Hematopoietic multipotent progenitor cell (in vitro differentiated cells): ENCODE results near the gene TNFRSF25. TPM values are rescaled to one million over a fixed set of nuclear protein-coding genes. Genes with fewer than 3 reads are reported as not detected.
A peak's percentile ranks its signal among the peaks of the same experiment; 100 is the strongest.
"Not testable (repeated sequence)": the region's sequence is repeated elsewhere in the genome, so short reads cannot be mapped to it uniquely, and the experiment has no call there.

Experiments
- DNase-seq, 3 donors: peaks; one replicate each; pipeline ENCODE4 v3.0.0-alpha.2; 2011 to 2015; ENCODE audit warnings: low read depth in 2 of 3, low spot score in 2 of 3
- total RNA-seq: library from RNA; depleted of rRNA; stranded (reverse); fragments of >200 nt; gene quantifications from one replicate; pipeline ENCODE4 v1.2.3, GENCODE V29; 2012

Gene TNFRSF25
- total RNA-seq, 1 donor: 7.3 TPM

- peak in 2 of 3 donors; percentile 81 for DNase-seq
These were observed 25.5 kb downstream of the TNFRSF25 start for GRCh38 chr1:6440198-6441126.

DNA sequence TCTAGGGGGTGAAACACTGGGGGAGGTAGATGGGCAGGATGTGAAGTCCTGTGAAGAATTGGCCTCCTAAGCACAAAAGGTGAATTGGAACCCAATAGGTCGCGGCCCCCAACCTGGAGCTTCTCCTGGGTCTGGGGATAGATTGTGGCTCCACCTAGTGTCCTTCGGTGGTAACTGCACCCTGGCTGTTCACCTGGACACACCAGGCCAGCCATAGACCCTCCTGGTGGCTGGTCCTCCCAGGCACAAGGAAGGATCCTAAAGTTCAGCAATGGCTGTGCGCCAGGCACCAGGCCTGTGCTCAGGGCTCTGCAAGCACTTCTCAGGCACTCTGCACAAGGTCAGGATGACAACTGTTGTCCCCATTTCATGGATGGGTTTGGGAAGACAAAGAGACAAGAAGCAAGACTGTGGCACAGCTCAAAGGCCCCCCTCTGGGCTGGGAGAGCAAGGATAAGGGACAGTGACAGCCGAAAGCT, 27.9 kb downstream of the TNFRSF25 start:
- peak in 1 of 3 donors; percentile 64 for DNase-seq

GRCh38 chr1:6437012-6437700, 28.8 kb downstream of the TNFRSF25 start:
- DNase-seq: not testable (repeated sequence)

GRCh38 chr1:6436277-6436676, 29.7 kb downstream of the TNFRSF25 start:
- not testable (repeated sequence) for DNase-seq

- DNase-seq: no peak
These were observed 30.4 kb downstream of the TNFRSF25 start for GRCh38 chr1:6435547-6435946.

DNA sequence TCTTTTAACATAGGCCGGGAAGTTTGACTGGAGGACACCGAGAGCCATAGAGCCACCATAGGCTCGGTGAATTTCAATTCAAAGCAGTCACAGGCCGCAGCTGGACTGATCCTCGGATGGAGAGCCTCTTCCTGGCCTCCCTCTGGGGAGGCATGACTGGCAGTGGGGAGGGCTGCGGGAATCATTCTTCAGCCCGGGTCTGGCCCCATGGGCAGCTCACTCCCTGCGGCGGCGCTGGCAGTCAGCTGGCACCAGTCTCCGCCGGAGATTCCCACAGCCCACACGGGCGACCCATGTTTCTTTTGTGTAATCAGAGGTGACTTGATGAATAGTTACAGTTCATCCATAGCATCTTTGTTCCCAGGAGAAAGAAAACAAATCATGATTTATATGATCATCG, 30.8 kb downstream of the TNFRSF25 start:
- no peak for DNase-seq

DNA sequence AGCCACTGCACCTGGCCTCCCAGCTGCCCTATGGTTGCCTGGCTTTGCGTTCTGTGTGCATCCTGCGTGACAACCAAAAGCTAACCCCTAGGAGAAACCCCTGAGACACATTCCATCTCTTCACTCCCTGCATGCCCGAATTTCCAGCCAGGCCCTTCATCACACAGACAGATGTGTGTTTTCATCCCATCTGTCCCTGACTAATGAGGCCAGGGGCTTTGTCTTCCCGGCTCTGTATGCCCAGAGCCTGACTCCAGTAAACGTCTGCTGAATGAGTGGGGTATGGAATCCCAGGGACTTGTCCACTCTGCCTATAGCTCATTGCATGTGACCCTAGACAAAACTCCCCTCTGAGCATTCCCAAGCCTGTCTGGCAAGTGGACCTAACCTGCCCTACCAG, 31.8 kb downstream of the TNFRSF25 start:
- DNase-seq: no peak

- not testable (repeated sequence) for DNase-seq
These were observed 34.1 kb downstream of the TNFRSF25 start for GRCh38 chr1:6431645-6432579.

GRCh38 chr1:6429660-6430411, 36.1 kb downstream of the TNFRSF25 start:
- not testable (repeated sequence) for DNase-seq

GRCh38 chr1:6428453-6428852, 37.5 kb downstream of the TNFRSF25 start:
- not testable (repeated sequence) for DNase-seq

DNA sequence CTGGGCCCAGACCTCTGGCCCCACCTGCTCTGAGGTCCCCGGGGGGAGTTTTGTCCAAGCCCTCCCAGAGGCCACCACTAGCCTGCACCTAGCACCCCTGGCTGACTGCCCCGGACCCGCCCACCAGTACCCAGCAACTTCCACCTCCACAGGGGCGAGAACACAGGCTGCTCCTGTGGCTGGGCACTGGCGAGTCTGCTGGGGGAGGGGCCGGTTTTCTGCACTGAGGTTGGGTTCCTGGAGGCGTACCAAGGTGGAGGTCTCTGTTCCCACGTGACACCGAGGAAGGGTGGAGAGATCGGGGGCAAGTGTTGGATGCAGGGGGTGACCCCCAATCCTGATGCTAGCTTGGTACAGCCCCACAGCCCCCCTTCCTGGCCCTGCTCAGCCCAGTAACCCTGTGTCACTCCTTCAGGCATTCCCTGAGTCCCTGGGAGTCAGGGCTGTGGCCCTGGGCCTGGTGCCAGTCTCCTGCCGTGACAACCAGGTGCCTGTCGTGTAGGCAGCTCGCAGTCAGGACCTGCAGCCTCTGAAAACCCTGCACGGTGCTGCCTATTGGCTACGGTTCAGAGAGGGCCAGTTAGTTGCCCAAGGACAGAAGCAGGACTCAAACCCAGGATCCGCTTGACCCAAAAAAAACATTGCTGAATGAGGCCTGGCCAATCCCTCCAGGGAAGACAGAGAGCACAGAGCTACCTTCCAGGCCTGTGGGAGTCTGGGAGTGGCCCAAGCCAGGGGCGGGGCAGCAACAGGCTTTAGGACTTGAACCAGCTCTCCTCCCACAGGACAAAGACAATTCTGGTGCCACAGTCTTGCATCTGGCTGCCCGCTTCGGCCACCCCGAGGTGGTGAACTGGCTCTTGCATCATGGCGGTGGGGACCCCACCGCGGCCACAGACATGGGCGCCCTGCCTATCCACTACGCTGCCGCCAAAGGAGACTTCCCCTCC, 38.3 kb downstream of the TNFRSF25 start:
- DNase-seq: no peak

- no peak for DNase-seq
These were observed 39.0 kb downstream of the TNFRSF25 start for GRCh38 chr1:6426972-6427350.

- DNase-seq: no peak
These were observed 39.5 kb downstream of the TNFRSF25 start for GRCh38 chr1:6426277-6426971.

- DNase-seq: no peak
These were observed 40.3 kb downstream of the TNFRSF25 start for GRCh38 chr1:6425658-6426057.

DNA sequence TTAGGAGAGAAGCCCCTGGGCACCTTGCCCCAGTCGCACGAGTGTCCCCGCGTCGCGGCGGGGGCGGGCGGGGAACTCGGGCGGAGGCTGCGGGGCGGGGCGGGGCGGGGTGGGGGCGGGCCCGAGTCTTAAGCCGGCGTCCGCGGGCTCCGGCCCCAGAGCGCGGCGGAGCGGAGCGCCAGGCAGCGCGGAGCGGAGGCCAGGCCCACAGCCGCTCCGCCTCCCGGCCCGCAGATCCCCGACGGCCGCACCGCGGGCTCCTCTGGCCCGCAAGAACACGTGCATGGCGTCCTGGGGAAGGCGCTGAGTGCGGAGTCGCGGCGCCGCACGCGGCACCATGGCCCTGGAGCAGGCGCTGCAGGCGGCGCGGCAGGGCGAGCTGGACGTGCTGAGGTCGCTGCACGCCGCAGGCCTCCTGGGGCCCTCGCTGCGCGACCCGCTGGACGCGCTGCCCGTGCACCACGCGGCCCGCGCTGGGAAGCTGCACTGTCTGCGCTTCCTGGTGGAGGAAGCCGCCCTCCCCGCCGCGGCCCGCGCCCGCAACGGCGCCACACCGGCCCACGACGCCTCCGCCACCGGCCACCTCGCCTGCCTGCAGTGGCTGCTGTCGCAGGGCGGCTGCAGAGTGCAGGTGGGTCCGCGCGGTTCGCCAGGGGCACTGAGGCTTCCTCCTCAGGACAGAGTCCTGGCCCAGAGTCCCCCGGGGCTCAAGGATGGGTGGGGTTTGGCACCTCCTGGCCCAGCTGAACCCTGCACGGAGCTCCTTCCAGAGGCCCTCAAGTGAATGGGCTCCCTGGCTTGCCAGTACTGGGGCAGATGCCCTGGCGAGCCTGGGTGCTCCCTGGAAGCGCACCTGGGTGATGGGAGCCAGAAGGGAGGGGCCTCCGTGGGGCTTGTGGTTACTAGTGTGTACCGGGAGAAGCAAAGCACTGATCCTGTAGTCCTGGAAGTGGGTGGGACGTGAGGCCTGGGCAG, 41.1 kb downstream of the TNFRSF25 start, which contains the start of gene ESPN:
ESPN (plus strand) TSS at position 158 of the 975 bp plus-strand sequence; CDS start at position 338, 180 bp downstream.
- no peak for DNase-seq

DNA sequence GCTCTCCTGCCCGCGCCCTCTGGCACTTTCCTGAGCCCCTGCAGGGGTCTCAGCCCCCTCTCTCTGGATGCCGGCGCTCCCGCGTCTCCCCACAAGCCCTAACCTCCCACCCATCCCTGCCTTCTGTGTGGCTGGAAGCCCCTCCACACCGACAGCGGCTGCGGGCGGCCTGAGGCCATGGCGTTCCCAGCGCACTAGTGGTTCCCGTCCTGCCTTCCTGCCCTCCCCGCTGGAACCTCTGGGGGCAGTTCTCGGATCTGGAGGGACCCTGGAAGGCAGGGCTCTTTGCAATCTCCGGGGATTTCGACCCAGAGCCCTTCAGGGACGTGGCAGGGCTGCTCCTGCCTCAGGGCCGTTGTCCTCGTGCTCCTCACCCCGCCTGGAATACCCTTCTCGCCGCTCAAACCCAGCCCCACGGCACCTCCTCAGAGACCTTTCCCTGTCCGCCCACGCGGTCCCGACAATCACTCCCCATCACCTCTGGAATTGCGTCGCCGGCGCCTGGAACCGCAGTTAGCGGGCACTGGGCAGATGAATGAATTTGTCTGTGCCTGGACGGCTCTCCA, 41.9 kb downstream of the TNFRSF25 start:
- DNase-seq: no peak
